ENCODE data around the gene ATP6AP2.

DNA sequence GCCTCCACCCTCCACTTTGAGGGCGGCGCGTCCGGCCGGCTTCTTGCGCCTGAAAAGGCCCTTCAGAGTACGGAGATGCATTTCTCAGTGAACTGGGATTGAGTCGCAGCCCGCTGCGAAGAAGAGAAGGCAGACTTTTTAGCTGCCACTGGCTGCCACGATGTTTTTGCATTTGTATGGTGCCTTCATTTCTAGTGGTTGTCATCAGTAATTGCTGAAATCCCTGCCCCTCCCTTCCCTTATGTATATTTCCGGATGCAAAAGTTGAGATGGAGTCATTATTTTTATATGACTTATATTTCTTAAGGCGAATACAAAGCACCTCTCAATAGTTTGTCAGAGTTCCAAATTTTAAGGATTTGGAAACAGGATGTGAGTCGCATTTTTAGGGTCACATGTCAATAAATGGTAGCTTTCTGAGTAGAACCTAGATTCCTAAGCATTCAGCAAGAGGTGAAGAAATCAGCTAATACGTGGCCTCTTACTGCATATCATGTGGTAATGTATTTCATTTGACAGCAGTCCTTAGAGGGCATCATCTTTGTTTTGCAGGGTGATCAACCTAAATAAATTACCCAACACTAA lies 658 bp downstream of the ATP6AP2 start:
- TF ChIP-seq, protein P1, sequence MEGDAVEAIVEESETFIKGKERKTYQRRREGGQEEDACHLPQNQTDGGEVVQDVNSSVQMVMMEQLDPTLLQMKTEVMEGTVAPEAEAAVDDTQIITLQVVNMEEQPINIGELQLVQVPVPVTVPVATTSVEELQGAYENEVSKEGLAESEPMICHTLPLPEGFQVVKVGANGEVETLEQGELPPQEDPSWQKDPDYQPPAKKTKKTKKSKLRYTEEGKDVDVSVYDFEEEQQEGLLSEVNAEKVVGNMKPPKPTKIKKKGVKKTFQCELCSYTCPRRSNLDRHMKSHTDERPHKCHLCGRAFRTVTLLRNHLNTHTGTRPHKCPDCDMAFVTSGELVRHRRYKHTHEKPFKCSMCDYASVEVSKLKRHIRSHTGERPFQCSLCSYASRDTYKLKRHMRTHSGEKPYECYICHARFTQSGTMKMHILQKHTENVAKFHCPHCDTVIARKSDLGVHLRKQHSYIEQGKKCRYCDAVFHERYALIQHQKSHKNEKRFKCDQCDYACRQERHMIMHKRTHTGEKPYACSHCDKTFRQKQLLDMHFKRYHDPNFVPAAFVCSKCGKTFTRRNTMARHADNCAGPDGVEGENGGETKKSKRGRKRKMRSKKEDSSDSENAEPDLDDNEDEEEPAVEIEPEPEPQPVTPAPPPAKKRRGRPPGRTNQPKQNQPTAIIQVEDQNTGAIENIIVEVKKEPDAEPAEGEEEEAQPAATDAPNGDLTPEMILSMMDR (IDR thresholded peaks at IDR 0.05): no peak
- TF ChIP-seq POLR2A (IDR thresholded peaks at IDR 0.05): no peak
- TF ChIP-seq POLR2AphosphoS5 (IDR thresholded peaks at IDR 0.05): no peak
